OCI-LY7 (cell line): ENCODE results near the gene GPATCH8. TPM values are rescaled to one million over a fixed set of nuclear protein-coding genes. Genes with fewer than 3 reads are reported as not detected.

Source experiments
- BruUV-seq: library from RNA; stranded (reverse); fragments of 400-500 nt; replicated peaks from 2 replicates; lab custom pipeline; 2021; lab: Mats Ljungman, UMichigan
- CTCF ChIA-PET: fragments of 300-600 bp; sonication (Branson Sonifier 250); formaldehyde crosslinking; loops from one replicate; lab custom pipeline; 2022; ENCODE audit warnings: antibody characterized with exemption; ENCODE audit not compliant: unreplicated experiment; lab: Charles Lee
- POLR2A ChIA-PET: fragments of 300-600 bp; sonication (Branson Sonifier 250); formaldehyde crosslinking; loops from one replicate; lab custom pipeline; 2022; ENCODE audit warnings: antibody characterized with exemption; lab: Charles Lee
- DNase-seq: peaks from one replicate; pipeline ENCODE4 v3.0.0-alpha.2; 2015; ENCODE audit warnings: low spot score
- H2AFZ ChIP-seq: fragments of 200-600 bp; sonication (generic), shearing (Covaris generic); 2 replicates; pipeline ENCODE4 v1.6.1; 2014; ENCODE audit warnings: mild to moderate bottlenecking, antibody characterized with exemption, low read length, moderate library complexity
- H3K27ac ChIP-seq: fragments of 200-600 bp; sonication (generic); 2 replicates; pipeline ENCODE4 v1.5.1; 2014; ENCODE audit warnings: mixed run types, low read depth, mild to moderate bottlenecking, moderate library complexity, low read length, inconsistent platforms; ENCODE audit not compliant: poor library complexity, severe bottlenecking
- H3K36me3 ChIP-seq: fragments of 200-600 bp; sonication (generic); 2 replicates; pipeline ENCODE4 v1.6.1; 2014; ENCODE audit warnings: mild to moderate bottlenecking, antibody characterized with exemption, low read length, moderate library complexity, mixed read lengths; ENCODE audit not compliant: insufficient read depth
- H3K4me1 ChIP-seq: fragments of 200-600 bp; sonication (generic); 2 replicates; pipeline ENCODE4 v1.5.1; 2014; ENCODE audit warnings: mild to moderate bottlenecking, low read length; ENCODE audit not compliant: insufficient read depth, poor library complexity, severe bottlenecking
- H3K4me2 ChIP-seq: fragments of 200-600 bp; sonication (generic); 2 replicates; pipeline ENCODE4 v1.6.1; 2014; ENCODE audit warnings: mild to moderate bottlenecking, low read length
- H3K4me3 ChIP-seq: fragments of 200-600 bp; sonication (generic); 2 replicates; pipeline ENCODE4 v1.5.1; 2014; ENCODE audit warnings: mild to moderate bottlenecking, low read depth, low read length; ENCODE audit not compliant: poor library complexity, severe bottlenecking
- H3K79me2 ChIP-seq: fragments of 200-600 bp; sonication (generic); 2 replicates; pipeline ENCODE4 v1.6.1; 2016; ENCODE audit warnings: low read depth, mild to moderate bottlenecking, low read length, moderate library complexity, mixed read lengths; ENCODE audit not compliant: insufficient read depth
- H3K9me2 ChIP-seq: fragments of 200-600 bp; sonication (generic); 2 replicates; pipeline ENCODE4 v1.6.1; 2016; ENCODE audit warnings: mild to moderate bottlenecking, low read length, mixed read lengths; ENCODE audit not compliant: insufficient read depth
- H3K9me3 ChIP-seq: fragments of 200-600 bp; sonication (generic); 2 replicates; pipeline ENCODE4 v1.6.1; 2014; ENCODE audit warnings: mild to moderate bottlenecking, mixed run types, low read length, mixed read lengths
- H4K20me1 ChIP-seq: fragments of 200-600 bp; sonication (generic); 2 replicates; pipeline ENCODE4 v1.6.1; 2014; ENCODE audit warnings: mild to moderate bottlenecking, antibody characterized with exemption, low read length, moderate library complexity, mixed read lengths; ENCODE audit not compliant: insufficient read depth
- CTCF ChIP-seq: fragments of 200-600 bp; sonication (generic); conservative IDR thresholded peaks from 2 replicates; pipeline ENCODE4 v1.5.1; 2014; ENCODE audit warnings: mild to moderate bottlenecking, antibody characterized with exemption, low read length, moderate library complexity, mixed read lengths
- EZH2phosphoT487 ChIP-seq: fragments of 200-600 bp; sonication (generic); IDR thresholded peaks from 2 replicates; pipeline ENCODE4 v1.6.1; 2018; ENCODE audit warnings: low read depth, borderline replicate concordance, mild to moderate bottlenecking, mixed run types, antibody characterized with exemption, low read length, moderate library complexity, mixed read lengths
- intact Hi-C: fragments of 100-400 bp; cut with micrococcal nuclease; formaldehyde crosslinking; loops from one replicate; pipeline ENCODE4 v1.10.0; 2022; ENCODE audit not compliant: unreplicated experiment
- total RNA-seq, 2 experiments: library from RNA; depleted of rRNA in 1 of 2; stranded (reverse); fragments of >200 nt in 1 of 2; shearing (Covaris generic) in 1 of 2; gene quantifications; 2 replicates each; pipeline ENCODE4 v1.2.3, GENCODE V29; 2014 to 2022

GPATCH8 gene
- total RNA-seq, 2 experiments from 2014 or later: 24.7 to 61.1 TPM

GRCh38 chr17:44361292-44362260 is 141.6 kb downstream of the GPATCH8 start:
- POLR2A ChIA-PET: no interaction called here
- H2AFZ ChIP-seq: no peak overlapping the region
- no peaks in the 10 kb centered on the region for H3K9me2 ChIP-seq
- peak overlapping the region; percentile 32 for H3K4me2 ChIP-seq
- no peaks in the 10 kb centered on the region for H3K9me3 ChIP-seq
- no peak overlapping the region for H3K27ac ChIP-seq
- CTCF ChIA-PET: no interaction called here
- H4K20me1 ChIP-seq: no peaks in the 10 kb centered on the region
- intact Hi-C loops: no loop called here
- peaks cover 52% of the 10 kb centered on the region for H3K4me1 ChIP-seq
- no peaks in the 10 kb centered on the region for H3K36me3 ChIP-seq
- no peak for DNase-seq
- no peaks in the 10 kb centered on the region for H3K79me2 ChIP-seq
- no TSS peak for BruUV-seq
- H3K4me3 ChIP-seq: no peak overlapping the region
- no peak for TF ChIP-seq EZH2phosphoT487
- no peak for TF ChIP-seq CTCF

GRCh38 chr17:44360826-44361225 is 142.4 kb downstream of the GPATCH8 start:
- intact Hi-C loops: no loop called here
- peak overlapping the region; percentile 32 for H3K4me2 ChIP-seq
- POLR2A ChIA-PET: no interaction called here
- no peak overlapping the region for H3K4me3 ChIP-seq
- no peaks in the 10 kb centered on the region for H3K9me2 ChIP-seq
- H3K4me1 ChIP-seq: peaks cover 58% of the 10 kb centered on the region
- BruUV-seq: no TSS peak
- no peaks in the 10 kb centered on the region for H3K9me3 ChIP-seq
- CTCF ChIA-PET: no interaction called here
- no peak overlapping the region for H2AFZ ChIP-seq
- no peaks in the 10 kb centered on the region for H3K79me2 ChIP-seq
- H3K27ac ChIP-seq: no peak overlapping the region
- no peak for TF ChIP-seq EZH2phosphoT487
- no peak for TF ChIP-seq CTCF
- H4K20me1 ChIP-seq: no peaks in the 10 kb centered on the region
- DNase-seq: no peak
- H3K36me3 ChIP-seq: no peaks in the 10 kb centered on the region

- POLR2A ChIA-PET: interaction anchor here (0.6 to 1.7 kb wide), 2 partner anchors 139 to 421 kb away, joined by 4 read pairs; no protein-coding TSS in a partner anchor
- no peak for DNase-seq
- Histone ChIP-seq H3K9me2 (no peaks in the 10 kb centered on the region), H3K4me3 (no peak overlapping the region), H3K79me2 (no peaks in the 10 kb centered on the region), H3K36me3 (no peaks in the 10 kb centered on the region), H3K27ac (peak overlapping the region; percentile 74), H3K4me2 (peak overlapping the region; percentile 73), H2AFZ (no peak overlapping the region), H4K20me1 (no peaks in the 10 kb centered on the region), H3K4me1 (peaks cover 63% of the 10 kb centered on the region), H3K9me3 (no peaks in the 10 kb centered on the region)
- no TSS peak for BruUV-seq
- no peak for TF ChIP-seq EZH2phosphoT487
- no peak for TF ChIP-seq CTCF
- CTCF ChIA-PET: no interaction called here
- intact Hi-C loops: no loop called here
Measured at GRCh38 chr17:44360144-44360533, 143.1 kb downstream of the GPATCH8 start.
